ENCODE results near the gene TIGD6.
A peak's percentile ranks its signal among the peaks of the same experiment; 100 is the strongest.
"Not testable (repeated sequence)": the region's sequence is repeated elsewhere in the genome, so short reads cannot be mapped to it uniquely, and the experiment has no call there.

Gene TIGD6

DNA sequence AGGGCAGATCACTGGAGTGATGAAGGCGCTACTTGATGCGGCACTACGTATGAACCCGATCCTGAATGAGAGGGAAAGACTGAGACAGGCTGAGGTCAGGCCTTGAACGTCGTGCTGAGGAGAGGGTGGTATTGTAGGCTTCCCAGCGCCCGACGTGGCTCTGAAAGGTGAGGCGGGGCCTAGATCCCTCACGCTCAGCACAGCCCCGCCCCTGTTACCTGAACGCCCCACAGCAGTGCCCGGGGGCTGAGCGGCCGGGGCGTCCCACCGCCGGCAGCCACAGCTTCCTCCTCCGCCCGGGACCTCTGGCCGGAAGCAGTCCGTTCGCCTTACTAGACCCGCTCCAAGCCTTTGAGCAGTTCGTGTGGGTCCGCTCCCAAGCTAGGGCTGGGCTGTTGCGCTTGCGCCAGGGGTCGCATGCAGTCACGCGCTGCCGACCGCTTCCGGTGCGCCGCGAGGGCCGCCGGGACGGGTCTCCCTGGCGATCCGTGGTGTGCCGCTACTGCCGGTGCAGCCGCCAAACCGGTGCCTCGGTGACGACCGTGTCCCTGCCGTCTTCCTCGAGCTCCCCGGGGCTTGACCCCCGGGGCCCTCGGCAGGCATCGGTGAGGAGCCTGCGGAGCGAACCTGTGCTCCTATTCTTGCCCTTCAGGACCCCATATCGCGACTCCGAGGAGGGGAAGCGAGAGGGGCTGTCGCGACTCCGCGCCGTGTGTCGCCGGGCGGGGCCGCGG lies at the start of gene TIGD6, which contains the start of gene HMGXB3:
Gene TIGD6 (minus strand): TSS at position 399 of the 734 bp plus-strand sequence. CDS start 4,306 bp downstream, outside the sequence.
Gene HMGXB3 (plus strand): TSS at position 484 of the 734 bp plus-strand sequence. CDS start 4,114 bp downstream, outside the sequence.
- Histone ChIP-seq H3K4me3 (peak within 1 kb of the TSS; percentile 83 to 97 (median 92)), H3K27ac (peak within 1 kb of the TSS; percentile 78 to 98 (median 94))

DNA sequence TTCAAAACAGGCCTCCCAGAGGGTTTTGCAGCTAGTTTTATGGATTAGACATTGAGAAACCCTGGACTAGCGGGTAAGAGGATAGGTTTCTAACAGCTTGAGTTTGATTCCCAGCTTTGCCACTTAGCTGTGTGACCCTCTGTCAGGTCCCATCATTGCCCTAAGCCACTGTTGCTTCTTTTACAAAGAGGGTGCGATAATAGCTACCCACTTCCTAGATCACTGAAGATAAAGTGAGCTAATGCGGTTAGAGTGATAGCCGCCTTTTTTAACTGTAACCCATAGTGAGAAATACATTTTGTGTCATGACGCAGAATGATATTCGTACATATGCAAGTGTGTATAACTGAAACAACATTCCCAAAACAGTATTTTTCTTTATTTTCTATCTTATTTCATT lies 45.6 kb upstream of the TIGD6 start:
- Histone ChIP-seq H3K27ac (no peak overlapping the region), H3K4me3 (no peak overlapping the region)

DNA sequence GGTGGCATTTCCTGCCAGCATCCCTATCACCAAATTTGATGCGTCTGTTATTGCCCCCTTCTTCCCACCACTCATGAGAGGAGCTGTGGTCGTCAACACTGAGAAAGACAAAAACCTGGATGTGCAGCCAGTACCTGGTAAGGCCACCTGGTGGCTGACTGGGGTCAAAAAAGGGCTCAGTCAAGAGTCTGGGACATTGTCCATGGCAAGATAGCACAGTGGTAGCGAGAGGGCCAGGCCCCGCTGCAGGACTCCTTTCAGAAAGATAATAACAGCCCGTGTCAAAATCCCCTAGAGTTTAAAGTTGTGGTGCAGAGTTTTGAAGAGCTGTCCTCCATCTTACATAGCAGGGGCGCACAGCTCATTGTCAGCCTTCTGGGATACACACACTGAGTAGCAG lies 45.1 kb upstream of the TIGD6 start:
- Histone ChIP-seq H3K27ac (no peak overlapping the region), H3K4me3 (no peak overlapping the region)

GRCh38 chr5:150044712-150045111 lies 44.3 kb upstream of the TIGD6 start:
- H3K4me3 ChIP-seq: no peak overlapping the region
- H3K27ac ChIP-seq: peak overlapping the region in 1 of 21 experiments; percentile 13

DNA sequence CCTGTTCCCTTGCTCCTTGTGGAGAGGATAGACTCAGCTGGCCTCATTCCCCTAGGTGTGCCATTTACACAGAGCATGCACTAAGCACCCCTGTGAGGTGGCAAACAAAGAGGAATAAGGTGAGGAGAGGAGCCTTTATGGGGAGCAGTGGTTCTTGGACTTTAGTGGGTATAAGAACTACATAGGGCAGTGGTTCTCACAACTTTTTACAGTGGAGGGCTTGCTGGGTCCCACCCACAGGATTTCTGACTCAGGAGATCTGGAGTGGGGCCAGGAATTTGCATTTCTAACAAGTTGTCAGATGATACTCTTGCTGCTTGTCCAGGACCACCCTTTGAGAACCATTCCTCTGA lies 43.9 kb upstream of the TIGD6 start:
- Histone ChIP-seq H3K27ac (peak overlapping the region in 6 of 21 experiments; percentile 12 to 59 (median 26)), H3K4me3 (no peak overlapping the region)

DNA sequence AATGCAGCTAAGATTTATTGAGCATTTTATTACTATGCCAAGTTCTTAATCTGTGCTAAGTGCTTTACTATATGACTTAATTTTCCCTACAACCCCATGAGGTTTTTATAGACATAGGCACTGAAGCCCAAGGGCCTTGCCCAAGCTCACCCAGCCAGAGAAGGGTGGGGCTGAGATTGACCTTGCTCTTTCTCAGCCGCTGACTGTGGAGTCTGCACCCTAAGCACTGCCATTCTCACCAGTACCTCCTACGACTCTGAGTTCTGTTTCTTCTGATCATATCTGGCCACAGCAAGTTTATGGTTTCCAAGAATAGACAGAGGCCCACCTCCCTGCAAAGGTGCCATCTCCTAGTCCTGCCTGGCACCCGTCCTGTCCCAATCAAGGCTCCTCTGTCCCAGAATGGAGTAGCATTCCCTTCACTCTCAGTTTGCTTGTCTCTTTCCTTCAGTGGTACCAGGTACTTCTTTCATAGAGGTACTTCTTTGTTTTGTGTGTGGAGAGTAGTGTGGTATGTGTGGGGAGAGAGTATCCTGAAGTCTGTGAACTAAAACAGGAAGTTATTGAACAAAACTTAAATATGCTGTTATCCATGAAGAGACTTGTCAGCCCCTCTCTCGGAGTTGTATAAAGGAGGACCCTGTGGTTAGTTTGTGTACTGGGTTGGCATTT lies 43.3 kb upstream of the TIGD6 start:
- Histone ChIP-seq H3K4me3 (no peak overlapping the region), H3K27ac (peak overlapping the region in 6 of 21 experiments; percentile 12 to 59 (median 26))

DNA sequence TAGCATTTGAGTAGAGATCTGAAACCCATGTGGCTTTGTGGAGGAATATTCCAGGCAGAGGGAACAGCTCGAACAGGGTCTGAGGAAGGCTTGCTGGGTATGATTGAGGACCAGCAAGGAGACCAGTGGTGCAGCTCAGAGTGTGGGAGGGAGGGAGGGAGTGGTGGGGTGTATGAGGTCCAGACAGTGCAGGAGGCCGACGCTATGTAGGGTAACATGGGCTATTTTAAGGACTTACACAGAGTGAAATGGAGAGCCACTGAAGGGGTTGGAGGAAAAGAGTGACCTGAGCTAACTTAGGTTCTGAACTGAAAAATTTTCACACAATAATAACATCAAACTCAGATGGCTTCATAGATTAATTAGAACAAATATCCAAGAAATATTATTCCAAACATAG lies 42.0 kb upstream of the TIGD6 start:
- Histone ChIP-seq H3K27ac (no peak overlapping the region), H3K4me3 (no peak overlapping the region)

DNA sequence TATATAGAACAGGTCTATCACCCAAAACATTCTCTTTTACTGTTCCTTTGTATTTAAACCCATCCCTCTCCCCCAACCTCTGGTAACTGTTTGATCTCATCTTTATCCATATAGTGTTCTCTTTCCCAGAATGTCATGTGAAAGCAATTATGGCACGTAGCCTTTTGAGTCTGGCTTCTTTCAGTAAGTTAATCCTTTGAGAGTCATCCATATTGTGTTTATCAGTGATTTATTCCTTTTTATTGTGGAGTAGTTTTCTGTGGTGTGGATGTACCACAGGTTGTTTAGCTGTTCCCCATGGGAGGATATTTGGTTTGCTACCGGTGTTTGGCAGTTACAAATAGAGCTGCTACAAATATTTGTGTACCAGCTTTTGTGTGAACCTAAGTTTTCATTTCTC lies 38.1 kb upstream of the TIGD6 start:
- H3K27ac ChIP-seq: no peak overlapping the region
- no peak overlapping the region for H3K4me3 ChIP-seq

DNA sequence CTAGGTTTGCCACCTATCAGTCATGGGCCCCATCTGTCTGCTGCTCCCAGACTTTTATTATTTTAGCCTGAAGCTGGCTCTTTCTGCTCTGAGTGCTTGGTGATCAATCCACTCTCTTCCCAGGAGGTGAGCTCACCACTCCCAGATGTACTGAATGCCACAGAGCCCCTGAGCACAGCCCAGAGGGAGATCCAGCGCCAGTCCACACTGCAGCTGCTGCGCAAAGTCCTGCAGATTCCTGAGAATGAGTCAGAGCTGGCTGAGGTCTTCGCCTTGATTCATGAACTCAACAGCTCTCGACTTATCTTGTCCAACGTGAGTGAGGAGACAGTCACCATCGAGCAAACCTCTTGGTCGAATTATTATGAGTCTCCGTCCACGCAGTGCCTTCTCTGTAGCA lies 36.1 kb upstream of the TIGD6 start:
- no peak overlapping the region for H3K4me3 ChIP-seq
- H3K27ac ChIP-seq: peak overlapping the region in 2 of 21 experiments; percentile 42 to 67

GRCh38 chr5:150035139-150035895 lies 34.9 kb upstream of the TIGD6 start:
- H3K27ac ChIP-seq: peak overlapping the region in 4 of 21 experiments; percentile 11 to 67 (median 43)

DNA sequence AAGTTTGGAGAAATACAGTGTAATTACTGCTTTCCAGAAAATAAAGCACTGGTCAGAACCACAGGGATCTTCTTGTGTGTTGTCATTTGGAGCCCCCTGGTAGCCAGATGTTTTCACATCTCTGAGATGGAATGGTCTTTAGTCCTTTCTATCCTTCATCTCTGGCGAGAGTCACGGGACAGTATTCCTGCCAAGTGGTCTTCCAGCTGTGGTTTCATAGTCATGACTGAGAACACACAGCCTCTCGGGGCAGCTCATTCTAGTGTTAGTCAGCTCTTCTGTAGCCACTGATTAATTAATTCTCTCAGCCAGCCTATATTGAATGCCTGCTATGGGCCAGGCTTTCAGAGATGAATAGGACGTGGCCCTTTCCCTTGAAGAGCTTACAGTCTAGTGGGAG lies 34.2 kb upstream of the TIGD6 start:
- H3K27ac ChIP-seq: peak overlapping the region in 3 of 21 experiments; percentile 11 to 44 (median 42)
- H3K4me3 ChIP-seq: no peak overlapping the region

More at GRCh38 chr5:150035139-150035895, 34.9 kb upstream of the TIGD6 start:
- H3K4me3 ChIP-seq: no peak overlapping the region

- no peak overlapping the region for H3K4me3 ChIP-seq
- H3K27ac ChIP-seq: peak overlapping the region in 1 of 21 experiments; percentile 32
Observed at GRCh38 chr5:150033334-150033733, 32.9 kb upstream of the TIGD6 start.

DNA sequence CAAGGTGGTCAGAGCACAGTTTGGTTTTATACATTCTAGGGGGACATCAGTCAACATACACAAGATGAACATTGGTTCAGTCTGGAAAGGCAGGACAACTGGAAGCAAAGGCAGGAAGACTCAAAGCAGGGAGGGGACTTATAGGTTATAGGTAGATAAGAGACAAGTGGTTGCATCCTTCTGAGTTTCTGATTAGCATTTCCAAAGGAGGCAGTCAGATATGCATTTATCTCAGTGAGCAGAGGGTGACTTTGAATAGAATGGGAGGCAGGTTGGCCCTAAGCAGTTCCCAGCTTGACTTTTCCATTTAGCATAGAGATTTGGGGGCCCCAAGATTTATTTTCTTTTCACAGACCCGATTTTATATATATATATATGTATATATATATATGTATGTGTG lies 27.6 kb upstream of the TIGD6 start:
- H3K4me3 ChIP-seq, H3K27ac ChIP-seq: not testable (repeated sequence)

GRCh38 chr5:150026682-150027172 lies 26.3 kb upstream of the TIGD6 start:
- Histone ChIP-seq H3K27ac (no peak overlapping the region), H3K4me3 (no peak overlapping the region)

GRCh38 chr5:150024346-150024984 lies 24.0 kb upstream of the TIGD6 start:
- H3K27ac ChIP-seq: peak overlapping the region in 2 of 21 experiments; percentile 9 to 47
- no peak overlapping the region for H3K4me3 ChIP-seq

- Histone ChIP-seq H3K4me3 (no peak overlapping the region), H3K27ac (peak overlapping the region in 6 of 21 experiments; percentile 24 to 69 (median 60))
Observed at GRCh38 chr5:150023136-150023535, 22.7 kb upstream of the TIGD6 start.

DNA sequence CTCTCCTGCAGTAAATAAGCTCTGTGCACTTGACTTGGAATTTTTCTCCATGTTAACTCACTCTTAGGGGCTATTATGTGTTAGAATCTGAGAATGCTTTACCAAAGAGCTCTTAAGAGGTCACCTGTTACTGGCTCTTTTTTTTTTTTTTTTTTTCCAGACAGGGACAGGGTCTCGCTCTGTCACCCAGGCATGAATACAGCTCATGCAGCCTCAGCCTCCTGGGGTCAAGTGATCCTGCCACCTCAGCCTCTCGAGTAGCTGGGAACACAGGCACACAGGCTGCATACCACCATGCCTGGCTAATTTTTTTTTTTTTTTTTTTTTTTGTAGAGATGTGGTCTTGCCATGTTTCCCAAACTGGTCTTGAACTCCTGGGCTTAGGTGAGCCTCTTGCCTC lies 22.2 kb upstream of the TIGD6 start:
- H3K4me3 ChIP-seq: no peak overlapping the region
- peak overlapping the region in 10 of 21 experiments; percentile 24 to 69 (median 60) for H3K27ac ChIP-seq

DNA sequence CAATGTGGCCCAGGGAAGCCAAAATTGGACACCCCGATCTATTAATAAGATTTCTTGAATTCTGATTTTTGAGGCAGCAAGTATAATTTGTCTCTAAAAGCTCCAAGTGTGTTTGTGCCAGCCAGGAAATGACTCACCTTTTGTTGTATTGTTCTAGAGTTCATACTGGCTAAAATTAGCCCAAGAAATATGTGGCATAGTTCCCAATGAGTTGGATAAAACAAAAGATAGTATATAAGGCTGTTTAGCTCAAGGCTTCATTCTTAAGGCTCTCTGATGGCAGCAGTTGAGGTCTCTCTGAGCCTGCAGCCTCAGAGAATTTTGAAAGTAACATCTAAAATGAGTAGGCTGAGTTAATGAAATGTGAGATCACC lies 21.7 kb upstream of the TIGD6 start:
- Histone ChIP-seq H3K27ac (peak overlapping the region in 14 of 21 experiments; percentile 21 to 69 (median 50)), H3K4me3 (no peak overlapping the region)

GRCh38 chr5:150021491-150022157 lies 21.2 kb upstream of the TIGD6 start:
- no peak overlapping the region for H3K4me3 ChIP-seq

More at GRCh38 chr5:150021491-150022157, 21.2 kb upstream of the TIGD6 start:
- H3K27ac ChIP-seq: peak overlapping the region in 15 of 21 experiments; percentile 3 to 69 (median 49)
